ENCODE results near the gene DPP4. TPM values are rescaled to one million over a fixed set of nuclear protein-coding genes. Genes with fewer than 3 reads are reported as not detected.

DPP4 gene
- total and polyA plus RNA-seq, 8 donors = 0.15 to 30.1 (median 2.4) TPM

- H3K4me1 ChIP-seq = no peaks in the 10 kb centered on the region
- no peaks in the 10 kb centered on the region for H3K36me3 ChIP-seq
- no peaks in the 10 kb centered on the region for H3K27me3 ChIP-seq
- H3K27ac ChIP-seq = no peak overlapping the region
- H3K4me3 ChIP-seq = no peak overlapping the region
- no peaks in the 10 kb centered on the region for H3K9me3 ChIP-seq
- intact Hi-C loops (cut with DNase I; ENCODE audit: low total_unique reads) = no loop called here
- no peak for TF ChIP-seq EP300 (IDR thresholded peaks at IDR 0.05)
- TF ChIP-seq POLR2AphosphoS5 (IDR thresholded peaks at IDR 0.05) = no peak
- TF ChIP-seq POLR2A (IDR thresholded peaks at IDR 0.05) = no peak
- WGBS, 5 donors = 56 to 66% (median 61%) methylated on average over 5 of the region's 5 CpGs
- no peak for DNase-seq
Measured at GRCh38 chr2:161994761-161995520, 79.1 kb downstream of the DPP4 start.

- Histone ChIP-seq H3K4me1 (no peaks in the 10 kb centered on the region), H3K4me3 (no peak overlapping the region), H3K9me3 (no peaks in the 10 kb centered on the region), H3K27ac (no peak overlapping the region), H3K27me3 (no peaks in the 10 kb centered on the region), H3K36me3 (no peaks in the 10 kb centered on the region)
- TF ChIP-seq CTCF (IDR thresholded peaks at IDR 0.05) (no peak), POLR2AphosphoS5 (IDR thresholded peaks at IDR 0.05) (no peak), POLR2A (IDR thresholded peaks at IDR 0.05) (no peak), EP300 (IDR thresholded peaks at IDR 0.05) (no peak)
- WGBS, 5 donors = 29 to 48% (median 43%) methylated on average over 3 of the region's 3 CpGs
- DNase-seq = no peak
- intact Hi-C loops (cut with DNase I; ENCODE audit: low total_unique reads) = no loop called here
Measured at GRCh38 chr2:161992531-161992930, 81.5 kb downstream of the DPP4 start.

- no peak for DNase-seq
- Histone ChIP-seq H3K4me3 (no peak overlapping the region), H3K27ac (no peak overlapping the region), H3K27me3 (no peaks in the 10 kb centered on the region), H3K36me3 (no peaks in the 10 kb centered on the region), H3K4me1 (no peaks in the 10 kb centered on the region), H3K9me3 (no peaks in the 10 kb centered on the region)
- TF ChIP-seq POLR2AphosphoS5 (IDR thresholded peaks at IDR 0.05) (no peak), EP300 (IDR thresholded peaks at IDR 0.05) (no peak), CTCF (IDR thresholded peaks at IDR 0.05) (no peak), POLR2A (IDR thresholded peaks at IDR 0.05) (no peak)
- WGBS, 5 donors = 61 to 89% (median 83%) methylated on average over 1 of the region's 1 CpG
- intact Hi-C loops (cut with DNase I; ENCODE audit: low total_unique reads) = no loop called here
Measured at GRCh38 chr2:161991991-161992390, 82.0 kb downstream of the DPP4 start.

- no peak for DNase-seq
- H3K27ac ChIP-seq = no peak overlapping the region
- no peak for TF ChIP-seq POLR2AphosphoS5 (IDR thresholded peaks at IDR 0.05)
- no peak for TF ChIP-seq POLR2A (IDR thresholded peaks at IDR 0.05)
- TF ChIP-seq CTCF (IDR thresholded peaks at IDR 0.05) = no peak
- no peak for TF ChIP-seq EP300 (IDR thresholded peaks at IDR 0.05)
- intact Hi-C loops (cut with DNase I; ENCODE audit: low total_unique reads) = no loop called here
- 88 to 99% (median 95%) methylated on average over 1 of the region's 1 CpG for WGBS, 5 donors
- no peaks in the 10 kb centered on the region for H3K4me1 ChIP-seq
- H3K27me3 ChIP-seq = no peaks in the 10 kb centered on the region
- no peaks in the 10 kb centered on the region for H3K9me3 ChIP-seq
- H3K36me3 ChIP-seq = no peaks in the 10 kb centered on the region
- no peak overlapping the region for H3K4me3 ChIP-seq
Measured at GRCh38 chr2:161990741-161991140, 83.3 kb downstream of the DPP4 start.

GRCh38 chr2:161990036-161990435, 84.0 kb downstream of the DPP4 start:
- WGBS, 5 donors = 76 to 91% (median 86%) methylated on average over 2 of the region's 2 CpGs
- H3K27me3 ChIP-seq = no peaks in the 10 kb centered on the region
- intact Hi-C loops (cut with DNase I; ENCODE audit: low total_unique reads) = no loop called here
- no peak overlapping the region for H3K27ac ChIP-seq
- H3K9me3 ChIP-seq = no peaks in the 10 kb centered on the region
- H3K36me3 ChIP-seq = no peaks in the 10 kb centered on the region
- H3K4me3 ChIP-seq = no peak overlapping the region
- DNase-seq = no peak
- TF ChIP-seq POLR2A (IDR thresholded peaks at IDR 0.05) (no peak), POLR2AphosphoS5 (IDR thresholded peaks at IDR 0.05) (no peak)
- no peaks in the 10 kb centered on the region for H3K4me1 ChIP-seq
